ENCODE results near the gene TBC1D7.

DNA sequence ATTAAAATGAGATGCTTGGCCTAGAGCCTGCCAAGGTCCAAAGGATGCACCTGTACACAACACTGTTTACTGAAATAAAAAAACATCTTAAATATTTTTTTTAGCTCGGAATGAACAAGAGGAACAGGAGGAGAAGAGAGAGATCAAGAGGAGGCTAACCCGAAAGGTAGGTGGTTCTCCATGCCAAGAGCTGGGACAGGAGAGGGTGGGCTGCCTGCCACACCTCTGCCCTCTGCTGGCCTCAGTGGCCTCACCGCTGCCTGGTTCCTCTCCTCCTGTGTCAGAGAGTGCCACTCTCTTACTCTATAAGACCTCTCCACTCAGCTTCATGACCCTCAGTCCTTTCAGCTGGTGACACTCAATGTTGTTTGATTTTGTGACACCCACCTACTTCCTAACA lies 50.2 kb downstream of the TBC1D7 start:
- TF ChIP-seq, protein P1, sequence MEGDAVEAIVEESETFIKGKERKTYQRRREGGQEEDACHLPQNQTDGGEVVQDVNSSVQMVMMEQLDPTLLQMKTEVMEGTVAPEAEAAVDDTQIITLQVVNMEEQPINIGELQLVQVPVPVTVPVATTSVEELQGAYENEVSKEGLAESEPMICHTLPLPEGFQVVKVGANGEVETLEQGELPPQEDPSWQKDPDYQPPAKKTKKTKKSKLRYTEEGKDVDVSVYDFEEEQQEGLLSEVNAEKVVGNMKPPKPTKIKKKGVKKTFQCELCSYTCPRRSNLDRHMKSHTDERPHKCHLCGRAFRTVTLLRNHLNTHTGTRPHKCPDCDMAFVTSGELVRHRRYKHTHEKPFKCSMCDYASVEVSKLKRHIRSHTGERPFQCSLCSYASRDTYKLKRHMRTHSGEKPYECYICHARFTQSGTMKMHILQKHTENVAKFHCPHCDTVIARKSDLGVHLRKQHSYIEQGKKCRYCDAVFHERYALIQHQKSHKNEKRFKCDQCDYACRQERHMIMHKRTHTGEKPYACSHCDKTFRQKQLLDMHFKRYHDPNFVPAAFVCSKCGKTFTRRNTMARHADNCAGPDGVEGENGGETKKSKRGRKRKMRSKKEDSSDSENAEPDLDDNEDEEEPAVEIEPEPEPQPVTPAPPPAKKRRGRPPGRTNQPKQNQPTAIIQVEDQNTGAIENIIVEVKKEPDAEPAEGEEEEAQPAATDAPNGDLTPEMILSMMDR (IDR thresholded peaks at IDR 0.05): no peak
- TF ChIP-seq POLR2A (IDR thresholded peaks at IDR 0.05) (no peak), EP300 (IDR thresholded peaks at IDR 0.05) (no peak)
